GM15510 (cell line): Measurements from ENCODE around the gene UTF1.

Source experiments
- POLR2A ChIP-seq: IDR thresholded peaks from 3 replicates; pipeline ENCODE4 v1.6.1; 2011; ENCODE audit warnings: borderline replicate concordance; ENCODE audit not compliant: insufficient read length; ENCODE audit errors: extremely low read depth

UTF1 gene

DNA sequence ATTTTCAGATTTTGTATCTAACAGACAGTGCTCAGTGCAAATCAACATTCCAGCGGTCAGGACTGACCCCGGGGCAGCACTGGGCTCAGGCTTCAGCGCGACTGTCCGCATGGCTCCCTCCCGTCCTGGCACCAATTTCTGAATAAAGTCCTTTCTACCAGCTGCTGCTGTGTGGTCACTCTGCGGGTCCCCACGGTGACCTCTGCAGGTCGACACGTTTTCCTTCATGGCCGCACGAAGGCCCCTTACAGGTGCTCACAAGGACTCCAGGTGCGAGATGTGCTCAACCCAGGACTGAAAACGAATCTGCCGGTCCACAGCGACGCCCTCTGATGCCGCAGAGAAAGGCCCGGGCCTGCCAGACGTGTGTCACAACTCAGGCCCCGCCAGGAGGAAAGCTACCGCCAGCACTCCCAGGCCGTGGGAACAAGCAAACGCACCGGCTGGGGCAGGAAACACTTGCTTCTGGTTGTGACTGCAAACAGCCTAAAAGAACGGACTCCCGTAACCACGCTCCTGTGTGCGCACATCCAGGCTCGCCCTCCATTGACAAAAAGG is 3.7 kb upstream of the UTF1 start:
- TF ChIP-seq POLR2A = no peak

DNA sequence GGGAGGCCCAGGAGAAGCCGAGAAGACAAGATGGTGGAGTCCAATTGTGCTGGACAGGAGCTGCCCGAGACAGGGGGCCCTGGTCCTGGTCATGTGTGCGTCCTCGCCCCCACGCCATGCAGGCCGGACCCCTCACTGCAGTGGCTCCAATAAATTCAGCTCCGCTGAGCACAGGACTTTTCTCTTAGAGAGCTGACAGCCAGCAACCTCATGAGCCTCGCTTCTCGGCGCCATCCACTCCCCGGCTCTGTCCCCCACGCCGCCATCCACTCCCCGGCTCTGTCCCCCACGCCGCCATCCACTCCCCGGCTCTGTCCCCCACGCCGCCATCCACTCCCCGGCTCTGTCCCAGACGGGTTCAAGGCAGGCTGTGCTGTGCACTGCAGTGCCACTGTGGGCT is 2.8 kb upstream of the UTF1 start:
- TF ChIP-seq POLR2A = no peak

DNA sequence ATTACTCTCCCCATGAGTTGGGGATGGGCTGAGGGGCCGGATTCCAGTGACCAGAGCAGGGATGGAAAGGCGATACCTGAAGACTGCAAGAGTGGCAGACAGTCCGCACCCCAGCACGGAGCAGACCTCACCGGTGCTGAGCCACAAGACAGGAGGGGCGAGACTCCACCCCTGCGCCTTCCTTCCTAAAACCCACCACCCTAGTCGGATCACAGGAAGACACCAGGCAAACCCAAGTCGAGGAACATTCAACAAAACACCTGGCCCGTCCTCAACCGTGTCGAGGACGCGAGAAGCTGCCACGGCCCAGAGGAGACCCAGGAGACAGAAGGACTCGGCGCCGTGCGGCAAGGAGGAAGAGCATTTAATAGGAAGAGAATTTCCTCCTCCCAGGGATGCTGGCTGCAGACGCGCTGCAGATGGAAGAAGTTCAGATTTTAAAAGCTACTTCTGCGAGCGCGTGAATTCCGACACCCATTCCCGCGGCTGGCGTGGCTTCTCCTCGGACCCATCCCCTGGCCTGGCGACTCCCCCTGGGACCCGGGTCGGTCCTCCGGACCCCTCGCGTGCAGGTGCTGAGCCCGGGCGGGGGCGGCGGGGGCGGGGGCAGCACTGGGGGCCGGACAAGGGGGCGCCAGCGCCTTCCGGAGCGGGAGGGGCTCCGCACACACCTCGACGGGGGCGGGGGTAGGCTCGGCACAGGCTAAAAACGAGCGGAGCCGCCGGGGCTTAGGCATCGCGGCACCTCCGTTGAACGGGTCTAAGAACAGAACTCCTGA is 563 bp upstream of the UTF1 start:
- no peak for TF ChIP-seq POLR2A

DNA sequence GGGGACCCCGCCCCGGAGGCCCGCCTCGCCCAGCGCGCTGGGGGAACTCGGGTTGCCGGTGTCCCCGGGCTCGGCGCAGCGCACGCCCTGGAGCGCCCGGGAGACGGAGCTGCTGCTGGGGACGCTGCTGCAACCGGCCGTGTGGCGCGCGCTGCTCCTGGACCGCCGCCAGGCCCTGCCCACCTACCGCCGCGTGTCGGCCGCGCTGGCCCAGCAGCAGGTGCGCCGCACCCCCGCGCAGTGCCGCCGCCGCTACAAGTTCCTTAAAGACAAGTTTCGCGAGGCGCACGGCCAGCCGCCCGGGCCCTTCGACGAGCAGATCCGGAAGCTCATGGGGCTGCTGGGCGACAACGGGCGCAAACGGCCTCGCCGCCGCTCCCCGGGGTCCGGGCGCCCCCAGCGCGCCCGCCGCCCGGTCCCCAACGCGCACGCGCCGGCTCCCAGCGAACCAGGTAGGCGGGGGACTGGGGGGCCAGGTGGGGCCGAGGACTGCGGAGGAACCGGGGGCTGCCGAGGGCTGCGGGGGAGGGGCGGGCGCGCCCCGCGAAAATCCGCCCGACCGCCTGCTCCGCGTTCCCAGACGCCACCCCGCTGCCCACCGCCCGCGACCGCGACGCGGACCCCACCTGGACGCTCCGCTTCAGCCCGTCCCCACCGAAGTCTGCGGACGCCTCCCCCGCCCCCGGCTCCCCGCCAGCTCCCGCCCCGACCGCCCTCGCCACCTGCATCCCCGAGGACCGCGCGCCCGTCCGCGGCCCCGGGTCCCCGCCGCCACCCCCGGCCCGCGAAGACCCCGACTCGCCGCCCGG is 574 bp downstream of the UTF1 start:
- TF ChIP-seq POLR2A = no peak

DNA sequence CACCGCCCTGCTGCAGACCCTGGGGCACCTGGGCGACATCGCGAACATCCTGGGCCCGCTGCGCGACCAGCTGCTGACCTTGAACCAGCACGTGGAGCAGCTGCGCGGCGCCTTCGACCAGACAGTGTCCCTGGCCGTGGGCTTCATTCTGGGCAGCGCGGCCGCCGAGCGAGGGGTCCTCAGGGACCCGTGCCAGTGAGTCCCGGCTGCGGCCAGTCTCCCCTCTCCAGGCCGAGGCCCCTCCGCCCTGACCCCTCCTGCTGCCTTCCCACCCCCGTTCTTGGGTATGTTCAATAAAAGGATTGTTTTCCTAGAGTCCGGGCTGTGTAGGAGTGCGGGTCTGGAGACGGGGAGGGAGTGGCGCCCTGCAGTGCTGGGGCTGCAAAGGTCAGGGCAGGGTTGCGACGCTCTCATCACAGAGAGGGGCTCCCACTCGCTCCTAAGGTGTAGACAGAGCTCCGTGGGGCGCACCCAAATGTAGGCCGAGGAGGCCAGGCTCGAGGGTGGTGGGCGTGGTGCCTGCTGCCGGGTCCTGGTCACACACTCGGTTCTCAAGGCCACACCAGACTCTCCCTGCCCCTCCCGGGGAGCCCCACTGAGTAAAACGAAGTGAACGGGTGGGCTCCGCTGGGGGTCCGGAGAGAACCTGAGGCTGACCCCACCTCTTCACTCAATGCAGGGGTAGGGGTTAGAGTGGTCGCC is 1.4 kb downstream of the UTF1 start:
- TF ChIP-seq POLR2A = no peak

DNA sequence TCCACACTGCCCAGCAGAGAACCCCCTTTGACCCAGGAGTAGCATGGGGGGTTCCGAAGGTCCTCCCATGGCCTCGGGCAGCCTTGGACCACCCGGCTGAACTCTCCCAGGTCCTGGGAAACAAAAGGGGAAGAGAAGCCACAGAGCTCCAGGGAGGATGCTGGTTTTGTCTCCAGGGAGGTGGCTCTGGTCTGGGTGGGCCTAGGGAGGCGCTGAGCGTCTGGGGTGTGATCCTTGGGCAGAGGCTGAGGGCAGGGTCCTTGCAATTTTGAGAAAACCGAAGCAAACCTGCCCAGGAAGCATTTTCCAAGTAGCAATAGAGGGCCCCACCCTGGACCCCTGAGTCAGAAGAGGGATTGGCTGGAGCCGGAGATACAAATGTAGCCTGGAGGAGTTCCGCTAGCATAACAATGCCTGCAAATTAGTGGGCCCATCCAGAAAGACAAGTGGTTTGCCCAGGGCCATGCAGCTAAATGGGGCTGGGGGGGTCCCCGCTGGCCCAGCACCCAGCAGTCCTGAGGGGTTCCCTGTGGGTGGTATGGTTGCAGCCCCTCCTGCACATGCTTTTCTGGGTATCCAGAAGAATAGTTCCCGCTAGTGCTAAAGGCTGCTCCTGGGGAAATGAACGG is 2.0 kb downstream of the UTF1 start:
- no peak for TF ChIP-seq POLR2A

DNA sequence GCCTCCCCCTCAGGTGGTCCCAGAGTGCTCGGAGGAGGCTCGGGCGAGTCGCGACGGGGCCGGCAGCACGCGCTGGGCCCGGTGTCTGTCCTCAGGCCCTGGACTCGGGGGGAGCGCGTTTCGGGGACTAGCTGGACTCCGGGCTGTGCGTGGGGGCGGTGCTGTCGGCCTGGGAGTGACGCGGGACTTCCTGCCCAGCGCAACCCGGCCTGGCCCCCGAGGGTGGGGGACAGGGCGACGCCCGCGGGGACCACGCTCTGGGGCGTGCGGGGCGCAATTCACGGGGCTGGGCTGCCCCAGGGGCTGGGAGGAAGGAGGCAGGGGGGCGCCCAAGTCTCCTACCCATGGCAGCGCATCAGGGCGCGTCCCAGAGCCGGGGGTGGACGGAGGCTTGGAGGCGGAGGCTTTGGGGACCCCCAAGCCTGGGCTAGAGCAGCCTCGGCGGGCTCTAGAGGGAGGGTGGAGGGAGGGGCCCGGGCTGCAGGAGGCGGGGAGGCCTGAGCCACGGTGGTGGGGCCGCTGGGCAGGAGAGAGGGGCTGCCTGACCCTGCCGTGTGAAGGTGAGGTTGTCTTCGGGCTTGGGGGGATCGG is 5.3 kb downstream of the UTF1 start:
- no peak for TF ChIP-seq POLR2A

DNA sequence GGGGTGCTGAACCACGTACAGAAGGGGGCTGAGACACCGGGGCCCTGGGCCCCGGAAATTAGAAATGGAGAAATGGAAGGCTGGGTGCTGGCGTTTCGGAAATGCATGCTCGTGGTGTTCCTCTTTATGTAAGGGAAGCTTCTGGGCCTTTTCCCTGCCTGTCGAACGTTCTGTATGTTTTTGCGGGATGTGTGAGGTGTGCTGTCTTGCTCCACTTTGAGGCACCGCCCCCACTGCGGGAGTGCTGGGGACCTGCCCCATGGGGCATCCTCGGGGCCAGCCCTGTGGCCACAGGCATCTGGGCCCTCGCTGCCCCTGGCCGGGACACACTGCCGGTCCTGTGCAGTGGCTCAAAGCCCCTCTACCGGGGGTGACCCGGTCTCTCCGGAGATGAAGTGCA is 5.9 kb downstream of the UTF1 start:
- no peak for TF ChIP-seq POLR2A

DNA sequence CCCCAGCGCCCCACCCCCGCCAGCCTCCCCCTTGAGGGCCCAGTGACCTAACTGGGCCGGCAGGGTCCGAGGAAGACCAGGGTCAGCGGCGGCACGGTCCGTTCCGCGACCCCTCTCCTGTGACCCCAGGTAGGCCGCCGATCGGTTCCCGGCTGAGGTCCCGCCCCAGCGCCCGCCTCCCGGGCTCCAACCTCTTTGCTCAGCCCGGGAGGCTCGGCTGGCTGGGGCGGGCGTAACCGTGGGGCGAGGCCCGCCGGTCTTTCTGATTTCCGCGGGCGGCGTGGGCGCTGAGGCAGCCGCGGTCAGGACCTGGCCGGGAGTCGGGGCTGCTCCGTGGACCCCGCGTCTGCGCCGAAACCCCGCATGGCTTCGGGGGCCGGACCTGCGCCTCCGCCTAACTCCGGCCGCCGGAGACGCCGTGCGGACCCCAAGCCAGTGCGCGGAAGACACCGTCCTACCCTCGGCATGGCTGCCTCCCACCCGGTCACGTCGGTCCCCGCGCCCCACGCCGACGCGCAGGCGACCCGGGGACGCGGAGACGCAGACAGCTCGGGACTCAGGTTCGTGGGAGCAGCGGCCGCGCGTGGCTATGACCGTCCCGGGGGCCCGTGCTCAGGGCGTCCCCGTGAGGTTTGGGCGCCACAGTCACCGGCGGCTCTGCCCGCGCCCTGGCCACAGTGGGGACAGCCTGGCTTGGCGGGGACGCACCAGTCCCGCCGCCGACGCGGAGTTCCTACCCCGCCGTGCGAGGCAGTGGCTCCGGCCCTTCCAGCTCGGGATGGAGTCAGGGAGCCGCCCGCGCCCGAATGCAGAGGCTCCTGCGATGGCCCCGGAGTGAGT is 6.6 kb downstream of the UTF1 start:
- TF ChIP-seq POLR2A = no peak

DNA sequence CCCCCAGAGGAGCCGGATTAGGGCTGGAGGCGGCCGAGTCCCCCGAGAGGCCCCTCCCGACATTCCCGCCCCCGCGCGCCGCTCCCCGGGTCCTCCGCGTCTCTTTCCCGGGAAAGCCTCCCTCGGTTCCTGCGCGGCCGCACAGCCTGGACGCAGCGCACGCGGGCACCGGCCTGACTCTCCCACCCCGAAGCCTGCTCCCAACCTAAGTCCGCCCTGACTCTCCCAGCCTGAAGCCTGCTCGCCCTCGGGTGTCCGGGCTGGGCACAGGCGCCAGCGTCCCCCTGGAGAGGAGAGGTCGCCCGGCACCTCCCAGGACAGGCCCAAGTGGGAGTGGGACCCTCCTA is 7.2 kb downstream of the UTF1 start:
- no peak for TF ChIP-seq POLR2A

DNA sequence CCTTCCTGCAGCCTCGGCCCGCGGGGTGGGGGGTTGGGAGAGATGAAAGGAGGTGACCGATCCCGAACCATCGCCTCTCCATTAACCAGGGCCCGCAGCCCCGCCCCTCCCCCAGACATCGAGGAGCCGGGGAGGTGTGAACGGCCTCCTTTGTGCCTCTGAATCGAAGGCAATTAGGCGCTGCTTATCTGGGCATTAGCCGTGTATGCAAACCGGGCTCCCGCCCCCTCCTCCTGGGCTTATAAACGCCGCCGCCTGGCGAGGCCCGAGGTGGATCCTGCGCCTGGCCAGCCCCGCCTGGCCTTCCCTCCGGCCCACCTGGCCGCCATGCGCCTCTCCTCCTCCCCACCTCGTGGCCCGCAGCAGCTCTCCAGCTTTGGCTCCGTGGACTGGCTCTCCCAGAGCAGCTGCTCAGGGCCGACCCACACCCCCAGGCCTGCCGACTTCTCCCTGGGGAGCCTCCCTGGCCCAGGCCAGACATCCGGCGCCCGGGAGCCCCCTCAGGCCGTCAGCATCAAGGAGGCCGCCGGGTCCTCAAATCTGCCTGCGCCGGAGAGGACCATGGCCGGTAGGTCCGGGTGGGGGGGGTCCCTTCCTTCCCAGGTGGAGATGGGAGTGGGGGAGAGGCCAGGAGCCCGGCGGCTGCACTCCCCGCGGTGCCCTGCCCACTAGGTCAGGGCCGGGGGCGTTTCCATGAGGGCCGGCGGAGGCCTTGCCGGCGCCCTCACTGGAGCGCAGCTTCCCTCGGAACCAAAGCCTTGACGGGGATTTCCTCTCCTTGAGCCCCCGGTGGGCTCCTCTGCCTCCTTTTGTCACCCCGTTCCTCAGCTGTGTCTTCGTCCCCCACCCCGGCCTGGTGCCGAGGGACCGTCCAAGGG is 7.8 kb downstream of the UTF1 start, which contains the start of gene VENTX:
Gene VENTX (plus strand): TSS at position 268 of the 878 bp plus-strand sequence. CDS start 60 bp downstream, at position 328.
- no peak for TF ChIP-seq POLR2A

DNA sequence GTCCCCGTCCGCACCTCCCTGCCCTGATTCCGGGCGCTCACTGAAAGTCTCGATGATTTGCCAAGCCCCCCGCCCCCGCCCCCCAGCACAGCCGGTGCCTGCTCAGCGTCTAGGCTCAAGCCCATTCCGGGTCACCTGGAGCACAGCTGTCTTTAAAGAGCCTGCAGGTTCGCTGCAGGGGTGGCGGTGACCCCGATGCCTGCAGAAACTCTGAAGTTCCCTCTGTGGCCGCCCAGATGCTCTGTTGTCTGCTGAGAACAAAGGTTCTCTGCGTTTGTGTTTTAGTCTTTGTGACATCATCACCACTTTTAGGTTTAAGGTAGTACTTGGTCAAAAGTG is 8.4 kb downstream of the UTF1 start:
- no peak for TF ChIP-seq POLR2A

DNA sequence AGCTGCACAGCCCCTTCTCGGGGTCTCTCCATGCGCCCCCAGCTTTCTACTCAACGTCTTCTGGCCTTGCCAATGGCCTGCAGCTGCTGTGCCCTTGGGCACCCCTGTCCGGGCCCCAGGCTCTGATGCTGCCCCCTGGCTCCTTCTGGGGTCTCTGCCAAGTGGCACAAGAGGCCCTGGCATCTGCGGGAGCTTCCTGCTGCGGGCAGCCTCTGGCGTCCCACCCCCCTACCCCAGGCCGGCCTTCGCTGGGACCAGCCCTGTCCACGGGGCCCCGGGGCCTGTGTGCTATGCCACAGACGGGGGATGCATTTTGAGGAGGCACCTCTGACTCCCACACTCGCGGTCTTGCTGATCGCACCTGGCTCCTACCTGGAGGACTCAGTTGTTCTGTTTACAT is 10.0 kb downstream of the UTF1 start:
- no peak for TF ChIP-seq POLR2A
